Adipose tissue (tissue), 3 donors: Measurements from ENCODE around the gene MIGA1. TPM values are rescaled to one million over a fixed set of nuclear protein-coding genes. Genes with fewer than 3 reads are reported as not detected.
"Not testable (repeated sequence)": the region's sequence is repeated elsewhere in the genome, so short reads cannot be mapped to it uniquely, and the experiment has no call there.

ENCODE experiments used
- H3K27ac ChIP-seq: one replicate; pipeline ENCODE4 v1.5.1; 2013; ENCODE audit warnings: low read depth, low read length
- WGBS, 3 donors: extraction: QIAGEN DNeasy Blood & Tissue Kit; methylation state at CpG; one replicate each; pipeline ENCODE4 v1.1.7; 2013; 5-methylcytosine and 5-hydroxymethylcytosine counted together
- polyA plus RNA-seq, 3 donors: library from polyadenylated mRNA; stranded (reverse); fragments of 200-250 nt; gene quantifications; one replicate each; pipeline ENCODE4 v1.2.3, GENCODE V29; 2013
- donor health status: healthy with polysubstance abuse.
- donor health status: Bipolar disorder and iron deficiency.
- donor health status: healthy.

MIGA1 gene, protein sequence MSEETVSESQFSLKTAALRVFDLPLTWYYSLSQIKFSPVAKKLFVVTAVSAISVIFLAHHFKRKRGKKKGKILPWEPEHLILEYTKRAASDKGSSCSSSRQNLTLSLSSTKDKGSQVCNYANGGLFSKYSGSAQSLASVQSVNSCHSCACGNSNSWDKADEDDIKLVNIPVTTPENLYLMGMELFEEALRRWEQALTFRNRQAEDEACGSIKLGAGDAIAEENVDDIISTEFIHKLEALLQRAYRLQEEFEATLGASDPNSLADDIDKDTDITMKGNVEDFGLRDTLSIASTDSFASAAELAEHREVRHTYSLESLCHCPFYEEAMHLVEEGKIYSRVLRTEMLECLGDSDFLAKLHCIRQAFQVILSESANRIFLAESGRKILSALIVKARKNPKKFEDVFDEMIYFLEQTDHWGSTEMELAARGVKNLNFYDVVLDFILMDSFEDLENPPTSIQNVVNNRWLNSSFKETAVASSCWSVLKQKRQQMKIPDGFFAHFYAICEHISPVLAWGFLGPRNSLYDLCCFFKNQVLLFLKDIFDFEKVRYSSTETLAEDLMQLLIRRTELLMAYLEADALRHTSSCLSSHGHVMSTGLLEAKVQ
- 1 to 10 TPM; 3.5 to 5.3 (median 3.8) TPM for polyA plus RNA-seq

DNA sequence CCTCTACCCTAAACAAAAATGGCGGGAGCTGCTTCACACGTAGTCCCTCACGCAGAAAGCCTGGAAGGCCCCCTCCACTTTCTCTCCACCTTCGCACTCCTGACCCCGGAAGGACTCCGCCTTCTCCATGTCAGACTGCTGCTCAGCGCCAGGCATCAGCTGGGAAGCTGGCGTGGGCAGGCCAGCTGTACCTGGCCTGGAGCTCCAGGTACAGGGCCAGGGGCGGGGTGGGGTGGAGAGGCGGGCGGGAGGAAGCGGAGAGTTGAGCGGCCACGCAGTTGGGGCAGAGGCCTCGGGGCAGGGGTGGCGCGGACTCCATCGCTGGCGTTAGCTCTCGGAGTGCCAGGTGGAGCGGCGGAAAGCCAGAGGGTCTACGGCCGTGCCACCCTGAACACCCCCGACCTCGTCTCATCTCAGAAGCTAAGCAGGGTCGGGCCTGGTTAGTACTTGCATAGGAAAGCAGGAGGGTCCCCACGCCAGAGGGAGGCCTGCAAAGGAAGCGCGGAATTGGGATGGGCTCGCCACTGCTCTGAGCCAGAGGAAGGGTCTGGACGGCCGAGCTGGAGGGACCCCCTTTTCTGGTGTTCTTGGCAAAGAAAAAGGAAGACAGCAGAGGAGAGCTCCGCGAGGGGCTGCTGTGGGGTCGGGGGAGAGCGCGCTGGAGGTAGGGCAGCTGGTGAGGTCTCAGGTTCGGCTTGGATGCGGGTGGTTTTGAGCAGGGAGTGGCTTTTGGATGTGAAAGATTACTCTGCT is at the start of gene MIGA1:
TSS of gene MIGA1 (plus strand) at position 121 of the 753 bp plus-strand sequence. CDS start 3,604 bp downstream, outside the sequence.
- 0 to 1% (median 0%) methylated on average over 40 of the region's 40 CpGs for WGBS, 3 donors
- no peak within 1 kb of the TSS for H3K27ac ChIP-seq

DNA sequence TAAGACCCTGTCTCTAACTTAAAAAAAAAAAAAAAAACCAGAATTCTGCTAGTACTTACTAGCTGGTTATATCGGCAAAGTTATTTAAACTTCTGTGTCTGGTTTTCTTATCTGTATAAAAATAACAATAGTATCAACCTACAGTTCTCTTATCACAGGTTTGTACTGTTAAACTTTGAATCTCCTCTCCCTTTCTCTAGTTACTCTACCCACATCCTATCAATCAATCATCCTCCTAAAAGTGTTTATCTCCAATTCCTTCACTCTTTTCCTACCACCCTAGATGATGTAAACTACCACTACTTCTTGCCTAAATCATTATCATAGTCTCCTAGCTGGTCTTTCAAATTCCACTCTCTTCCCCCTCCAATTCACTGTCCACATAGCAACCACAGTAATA is 47.4 kb upstream of the MIGA1 start:
- whole genome bisulfite sequencing, 3 donors: 48 to 97% (median 88%) methylated on average over 1 of the region's 1 CpG
- H3K27ac ChIP-seq: no peak overlapping the region

DNA sequence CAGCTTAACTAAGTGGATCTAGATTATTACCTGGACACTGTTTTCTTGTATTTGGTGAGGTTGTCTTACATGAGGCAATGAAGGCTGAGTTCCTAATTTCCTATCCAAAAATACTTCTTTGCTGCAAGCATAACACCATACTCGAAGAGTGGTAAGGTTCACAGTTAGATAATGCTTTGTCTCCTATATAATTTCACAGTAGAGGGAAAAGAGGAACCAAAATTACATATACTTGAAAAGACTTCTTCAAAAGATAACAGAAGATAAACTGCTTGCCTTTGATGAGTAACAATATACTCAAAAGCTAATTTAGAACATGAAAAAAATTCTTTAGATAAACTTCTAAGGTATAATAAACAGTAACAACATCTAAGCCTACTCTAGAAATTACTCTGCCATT is 40.2 kb upstream of the MIGA1 start:
- WGBS, 3 donors: 71 to 94% (median 76%) methylated on average over 1 of the region's 1 CpG
- no peak overlapping the region for H3K27ac ChIP-seq

DNA sequence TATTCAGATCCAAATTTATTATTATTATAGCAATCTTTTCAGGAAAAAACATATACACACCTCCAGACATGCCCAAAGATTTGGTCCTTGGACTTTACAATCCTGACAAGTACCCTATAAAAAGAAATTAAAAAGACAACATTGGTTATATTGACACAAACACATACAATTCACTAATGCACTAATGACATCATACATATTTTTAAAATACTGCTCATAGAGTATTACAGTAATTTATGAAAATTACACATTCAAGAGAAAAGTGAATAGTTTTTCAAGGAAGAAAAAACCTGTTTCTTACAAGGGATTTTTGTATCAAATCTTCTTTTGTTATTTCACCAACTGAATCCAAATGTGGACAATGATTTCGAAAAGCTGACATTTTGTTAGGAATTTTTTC is 38.1 kb upstream of the MIGA1 start:
- WGBS, 3 donors: 88 to 95% (median 95%) methylated on average over 1 of the region's 1 CpG

DNA sequence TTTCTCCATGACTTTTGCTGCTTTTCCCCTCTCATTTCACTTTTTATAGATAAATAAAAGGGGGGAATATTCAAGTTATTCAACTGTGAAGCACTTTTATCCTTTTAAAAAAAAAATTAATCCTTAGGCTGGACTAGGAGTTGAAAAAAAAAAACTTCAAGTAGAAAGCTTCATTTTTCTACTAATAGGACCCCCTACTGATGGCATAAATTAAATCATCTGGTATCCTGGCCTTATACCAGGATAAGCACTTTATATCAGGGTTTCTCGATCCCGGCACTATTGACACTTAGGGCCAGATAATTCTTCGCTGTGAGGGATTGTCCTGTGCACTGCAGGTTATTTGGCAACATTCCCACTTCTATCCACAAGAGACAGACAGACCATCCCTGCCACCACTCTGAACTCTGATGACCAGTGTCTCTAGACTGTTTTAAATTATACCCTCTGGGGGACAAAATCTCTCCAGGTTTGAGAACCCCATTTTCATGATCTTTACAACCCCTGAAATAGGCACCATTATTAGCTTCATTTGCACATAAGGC is 37.4 kb upstream of the MIGA1 start:
- H3K27ac ChIP-seq: no peak overlapping the region
- 34 to 97% (median 92%) methylated on average over 3 of the region's 3 CpGs for WGBS, 3 donors

More for the DNA sequence above, 38.1 kb upstream of the MIGA1 start:
- no peak overlapping the region for H3K27ac ChIP-seq

DNA sequence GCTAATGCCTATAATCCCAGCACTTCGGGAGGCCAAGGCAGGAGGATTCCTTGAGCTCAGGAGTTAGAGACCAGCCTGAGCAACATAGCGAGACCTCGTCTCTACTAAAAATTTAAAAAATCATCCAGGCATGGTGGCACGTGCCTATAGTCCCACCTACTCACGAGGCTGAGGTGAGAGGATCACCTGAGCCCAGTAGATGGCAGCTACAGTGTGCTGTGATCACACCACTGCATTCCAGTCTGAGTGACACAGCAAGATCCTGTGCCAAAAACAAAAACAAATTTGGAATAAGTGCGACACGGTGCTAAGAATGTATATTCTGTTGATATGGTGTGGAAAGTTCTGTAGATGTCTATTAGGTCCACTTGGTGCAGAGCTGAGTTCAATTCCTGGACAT is 34.9 kb upstream of the MIGA1 start:
- no peak overlapping the region for H3K27ac ChIP-seq
- WGBS, 3 donors: 79 to 96% (median 89%) methylated on average over 7 of the region's 7 CpGs

DNA sequence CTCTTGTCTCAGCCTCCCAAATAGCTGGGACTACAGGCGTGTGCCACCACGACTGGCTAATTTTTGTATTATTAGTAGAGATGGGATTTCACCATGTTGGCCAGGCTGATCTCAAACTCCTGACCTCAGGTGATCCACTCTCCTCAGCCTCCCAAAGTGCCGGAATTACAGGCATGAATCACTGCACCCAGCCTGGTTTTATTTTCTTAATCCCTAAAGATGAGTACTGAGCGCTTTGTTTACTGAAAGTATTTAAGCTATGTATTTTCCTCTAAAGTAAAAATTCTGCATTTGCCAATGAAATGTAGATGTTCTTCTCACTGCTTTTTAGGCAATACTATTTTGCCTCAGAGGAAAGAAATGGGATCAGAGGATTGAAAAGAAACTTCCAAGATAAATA is 30.0 kb upstream of the MIGA1 start:
- H3K27ac ChIP-seq: not testable (repeated sequence)
- 93 to 98% (median 97%) methylated on average over 4 of the region's 4 CpGs for WGBS, 3 donors

DNA sequence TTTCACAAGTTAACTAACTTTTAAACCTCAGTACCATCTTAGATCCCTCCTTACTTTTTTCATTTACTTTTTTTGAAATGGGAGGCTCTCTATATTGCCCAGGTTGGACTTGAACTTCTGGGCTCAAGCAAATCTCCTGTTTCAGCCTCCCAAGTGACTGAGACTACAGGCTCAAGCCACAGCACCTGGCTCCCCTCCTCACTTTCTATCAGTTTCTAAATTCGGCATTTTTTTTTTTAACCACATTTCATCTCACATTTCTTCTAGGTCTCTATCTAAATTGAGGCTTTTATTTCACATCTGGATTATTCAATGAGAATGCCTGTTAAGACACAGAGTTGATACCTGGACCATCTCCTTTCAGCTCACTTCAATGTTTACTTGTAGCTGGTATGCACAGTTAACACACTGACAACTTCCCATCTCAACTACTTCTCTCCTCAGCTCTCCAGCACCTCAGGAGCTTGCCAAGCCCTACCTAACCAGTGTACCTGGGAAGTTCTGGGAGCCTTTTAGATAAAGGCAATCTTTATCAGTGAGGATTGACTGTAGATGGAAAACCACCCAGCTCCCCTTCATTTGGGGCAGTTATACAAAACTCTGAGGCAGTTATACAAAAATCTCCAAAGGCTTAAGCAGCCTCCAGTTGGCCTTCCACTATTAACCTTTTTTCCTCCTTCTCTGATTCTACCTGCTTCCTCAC is 23.2 kb upstream of the MIGA1 start:
- no peak overlapping the region for H3K27ac ChIP-seq
- 47 to 78% (median 78%) methylated on average over 1 of the region's 1 CpG for WGBS, 3 donors

DNA sequence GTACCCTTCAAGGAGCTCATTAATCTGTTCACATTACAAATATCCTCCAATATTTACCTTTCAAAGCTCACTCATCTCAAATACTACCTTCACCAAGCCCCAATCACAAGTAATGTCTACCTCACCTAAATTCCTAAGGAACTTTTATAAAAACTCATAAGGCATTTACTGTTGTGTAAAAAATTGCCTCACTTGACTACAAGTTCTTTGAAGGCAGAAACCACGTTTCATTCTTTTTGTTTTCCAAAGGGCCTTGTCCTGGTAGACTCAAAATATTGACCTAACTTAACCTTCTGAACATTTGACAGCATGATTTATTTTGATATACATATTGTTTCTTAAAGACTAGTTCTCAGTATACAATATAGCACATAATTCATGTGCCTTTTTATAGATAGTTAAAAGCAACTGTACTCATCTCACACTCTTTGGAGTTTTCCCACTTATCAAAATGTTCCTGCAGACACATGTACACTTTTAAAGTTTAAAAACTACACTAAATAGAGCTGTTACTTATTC is 22.3 kb upstream of the MIGA1 start:
- WGBS, 3 donors: 13 to 36% (median 30%) methylated on average over 1 of the region's 1 CpG
- no peak overlapping the region for H3K27ac ChIP-seq

DNA sequence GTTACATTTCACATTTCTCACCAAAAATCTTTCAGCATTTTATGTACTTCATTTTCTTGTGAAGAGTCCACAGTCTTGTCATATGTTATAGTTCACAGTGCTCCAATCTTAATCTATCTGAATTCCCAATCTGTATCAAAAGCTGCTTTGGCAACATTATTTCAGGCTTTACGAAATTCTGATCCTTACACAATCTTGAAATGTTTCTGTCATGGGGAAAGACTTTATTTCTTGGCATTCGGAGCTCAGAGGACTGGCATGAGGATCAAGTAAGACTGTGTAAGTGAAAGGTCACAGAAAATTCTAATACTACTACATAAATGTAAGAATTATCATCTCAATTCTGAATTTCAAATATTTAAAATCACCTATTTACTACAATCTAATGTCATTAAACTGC is 21.8 kb upstream of the MIGA1 start:
- WGBS, 3 donors: 25 to 34% (median 32%) methylated on average over 2 of the region's 2 CpGs
- no peak overlapping the region for H3K27ac ChIP-seq

DNA sequence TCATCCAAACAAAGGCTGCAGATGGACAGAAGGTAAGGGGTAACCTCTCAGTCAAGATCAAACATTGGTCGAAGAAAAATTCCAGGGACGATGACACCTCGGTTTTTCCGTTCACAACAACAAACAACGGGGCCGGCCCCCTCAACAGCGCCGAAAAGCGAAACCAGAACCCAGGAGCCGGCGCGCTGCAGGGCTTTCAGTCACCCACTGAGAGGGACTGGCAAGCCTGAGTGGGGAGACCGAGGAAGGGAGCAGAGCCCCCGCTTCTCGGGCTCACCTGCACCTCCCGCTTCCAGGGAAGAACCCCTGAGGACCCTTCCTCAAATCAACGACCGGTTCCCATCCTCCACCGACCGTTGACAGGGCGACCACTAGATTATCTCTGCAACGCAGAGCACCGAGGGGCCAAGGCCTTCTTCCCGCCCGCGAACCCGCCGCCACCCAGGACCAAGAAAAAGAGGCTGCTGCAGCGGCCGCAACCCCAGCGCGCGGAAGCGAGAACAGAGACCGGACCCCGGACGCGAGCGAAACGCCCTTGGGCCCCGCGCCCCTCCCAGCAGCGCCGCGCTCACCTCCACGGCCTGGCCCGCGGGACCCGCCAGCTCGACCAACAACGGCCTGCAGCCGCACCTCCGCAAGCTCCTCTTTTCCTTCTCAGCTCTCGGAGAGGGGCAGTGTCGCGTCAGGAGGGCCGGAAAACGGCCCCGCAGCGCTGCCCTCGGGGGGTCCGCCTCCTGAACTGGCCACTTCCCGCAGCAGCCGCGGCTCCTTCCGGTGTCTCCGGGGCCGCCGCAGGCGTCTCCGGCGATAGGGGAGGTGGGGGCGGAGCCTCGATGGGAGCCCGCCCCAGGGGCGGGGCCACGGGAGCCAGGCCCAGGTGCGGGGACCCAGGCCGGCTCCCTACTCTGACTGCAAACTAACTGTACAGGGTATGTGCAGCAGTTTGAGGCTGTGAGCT is 20.1 kb upstream of the MIGA1 start, which contains the start of gene USP33:
TSS of gene USP33 (minus strand) at position 782 of the 958 bp plus-strand sequence. CDS start 18,155 bp downstream, outside the sequence.
- peak within 1 kb of the TSS; percentile 26 for H3K27ac ChIP-seq
- 0 to 1% (median 1%) methylated on average over 73 to 79 of the region's 79 CpGs for WGBS, 3 donors

DNA sequence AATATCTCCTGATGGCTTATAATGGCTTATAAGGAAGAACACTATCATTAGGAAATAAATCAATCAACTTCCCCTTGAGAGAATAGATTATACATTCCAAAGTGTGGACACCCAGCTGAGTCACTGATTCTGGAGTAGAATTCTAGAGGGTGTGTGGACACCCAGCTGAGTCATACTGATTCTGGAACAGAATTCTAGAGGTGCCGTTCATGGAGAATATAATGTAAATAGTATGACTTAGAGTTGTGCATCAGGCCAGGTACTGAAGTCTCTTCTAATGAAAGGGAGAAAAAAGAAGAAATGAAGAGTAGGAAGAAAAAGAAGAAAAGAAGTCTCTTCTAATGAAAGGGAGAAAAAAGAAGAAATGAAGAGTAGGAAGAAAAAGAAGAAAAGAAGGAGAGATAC is 17.4 kb upstream of the MIGA1 start:
- WGBS, 3 donors: 55 to 68% (median 63%) methylated on average over 1 of the region's 1 CpG
- H3K27ac ChIP-seq: no peak overlapping the region

DNA sequence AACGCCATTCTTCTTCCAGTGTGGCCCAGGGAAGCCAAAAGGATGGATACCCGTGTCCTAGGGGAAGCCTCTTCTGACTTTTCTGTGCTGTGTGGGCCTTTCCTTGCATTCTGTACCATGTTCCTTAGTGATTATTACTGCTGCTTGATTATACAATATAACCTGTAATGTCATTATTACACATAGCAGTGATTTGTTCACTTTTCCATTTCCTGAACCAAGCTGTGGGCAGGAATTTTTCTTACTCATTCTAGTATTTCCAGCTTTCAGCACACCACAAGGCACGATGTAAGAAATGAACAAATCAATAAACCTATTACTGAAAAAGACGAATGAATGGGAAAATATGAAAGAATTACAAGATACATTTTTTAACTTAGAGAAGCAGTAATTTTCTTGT is 11.4 kb upstream of the MIGA1 start:
- 57 to 90% (median 89%) methylated on average over 4 of the region's 4 CpGs for WGBS, 3 donors

DNA sequence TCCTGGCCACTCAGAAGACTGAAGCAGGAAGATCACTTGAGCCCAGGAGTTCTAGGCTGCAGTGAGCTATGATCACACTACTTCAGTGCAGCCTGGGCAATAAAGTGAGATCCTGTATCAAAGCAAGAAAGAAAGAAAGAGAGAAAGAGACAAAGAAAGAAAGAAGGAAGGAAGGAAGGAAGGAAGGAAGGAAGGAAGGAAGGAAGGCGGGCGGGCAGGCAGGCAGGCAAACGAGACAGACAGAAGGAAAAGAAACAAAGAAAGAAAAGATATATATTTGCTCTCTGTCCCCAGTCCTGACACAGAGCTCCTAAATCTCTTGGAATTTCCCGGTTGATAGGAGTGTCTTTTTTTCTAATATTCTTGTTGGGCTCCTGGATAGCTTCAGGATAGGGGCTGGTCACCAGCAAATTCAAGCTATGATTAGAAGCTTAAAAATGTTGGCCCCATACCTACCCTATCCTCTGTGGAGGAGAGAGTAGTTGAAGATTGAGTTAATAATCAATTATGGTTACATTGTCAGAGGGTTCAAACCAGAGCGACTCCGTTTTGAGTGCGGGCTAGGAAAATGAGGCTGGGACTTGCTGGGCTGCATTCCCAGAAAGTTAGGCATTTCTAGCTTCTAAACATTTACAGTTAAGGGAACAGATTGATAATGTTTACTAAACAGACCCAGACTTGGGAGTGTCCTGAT is 3.3 kb upstream of the MIGA1 start:
- WGBS, 3 donors: 52 to 65% (median 65%) methylated on average over 7 of the region's 7 CpGs
- H3K27ac ChIP-seq: no peak overlapping the region

More for the DNA sequence above, 11.4 kb upstream of the MIGA1 start:
- no peak overlapping the region for H3K27ac ChIP-seq

DNA sequence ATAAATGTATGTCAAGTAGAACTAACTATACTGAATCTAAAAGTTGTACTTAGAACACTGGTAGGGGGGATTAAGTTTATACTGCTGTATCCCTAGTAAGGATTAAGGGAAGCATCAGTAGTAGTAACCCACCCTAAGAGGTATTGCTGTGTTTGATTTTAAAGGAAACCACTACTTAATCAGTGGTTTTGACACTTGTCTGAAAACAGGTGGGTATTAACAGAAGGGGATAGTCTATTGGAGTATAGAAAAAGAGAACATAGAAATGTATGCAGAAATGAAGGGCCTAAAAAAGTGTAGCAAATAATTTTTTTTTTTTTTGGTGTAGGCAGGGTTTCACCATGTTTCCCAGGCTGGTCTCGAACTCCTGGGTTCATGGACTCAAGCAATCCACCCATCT is 2.2 kb downstream of the MIGA1 start:
- 86 to 100% (median 95%) methylated on average over 1 of the region's 1 CpG for WGBS, 3 donors

DNA sequence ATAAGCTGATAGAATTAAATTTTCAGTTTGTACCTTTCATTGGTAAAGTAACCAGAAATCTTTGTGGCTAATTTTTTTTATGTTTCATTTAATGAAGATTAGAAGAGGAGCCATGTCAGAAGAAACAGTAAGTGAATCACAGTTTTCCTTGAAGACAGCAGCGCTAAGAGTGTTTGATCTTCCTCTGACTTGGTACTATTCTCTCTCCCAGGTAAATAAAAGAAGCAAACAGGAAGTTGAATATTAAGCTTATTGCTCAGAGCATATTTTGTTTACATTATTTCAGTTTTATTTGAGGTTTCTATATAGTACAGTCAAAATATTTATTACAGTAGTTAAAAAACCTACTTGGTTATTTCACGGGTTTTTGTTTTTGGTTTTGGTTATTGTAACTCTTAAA is 3.7 kb downstream of the MIGA1 start:
- WGBS, 3 donors: 58 to 95% (median 80%) methylated on average over 2 of the region's 2 CpGs

More for the DNA sequence above, 2.2 kb downstream of the MIGA1 start:
- H3K27ac ChIP-seq: no peak overlapping the region

More for the DNA sequence above, 3.7 kb downstream of the MIGA1 start:
- H3K27ac ChIP-seq: no peak overlapping the region
